ENCODE results near the gene NPEPPS.
"Not testable (repeated sequence)": the region's sequence is repeated elsewhere in the genome, so short reads cannot be mapped to it uniquely, and the experiment has no call there.

NPEPPS gene

GRCh38 chr17:47539085-47539484 lies 8.2 kb downstream of the NPEPPS start:
- H3F3A ChIP-seq (ENCODE audit: insufficient read depth); H3K9me3 ChIP-seq (ENCODE audit: insufficient read depth, low read length); H3K9me2 ChIP-seq (replicated peaks; ENCODE audit: insufficient read depth, low read length); H4K20me1 ChIP-seq (ENCODE audit: low read depth, low read length); H3K27me3 ChIP-seq (ENCODE audit: low read length); H3K9ac ChIP-seq (ENCODE audit: low read length); H3K4me2 ChIP-seq (ENCODE audit: low read depth, low read length, poor library complexity, severe bottlenecking); H3K27ac ChIP-seq (ENCODE audit: low read depth, low read length); H3K36me3 ChIP-seq (ENCODE audit: low read length); H2AFZ ChIP-seq (ENCODE audit: low read depth, low read length, severe bottlenecking); H3K4me3 ChIP-seq (ENCODE audit: insufficient read depth, low read length, poor library complexity, severe bottlenecking): not testable (repeated sequence)
- peaks cover 17% of the 10 kb centered on the region; the same call in 1 of the 2 replicates for H3K79me2 ChIP-seq (ENCODE audit: insufficient read depth, low read length)

GRCh38 chr17:47541676-47542075 lies 10.8 kb downstream of the NPEPPS start:
- H3K79me2 ChIP-seq (ENCODE audit: insufficient read depth, low read length) = peaks cover 13% of the 10 kb centered on the region; the same call in 1 of the 2 replicates
- H3K9ac ChIP-seq (ENCODE audit: low read length); H3K27ac ChIP-seq (ENCODE audit: low read depth, low read length); H3F3A ChIP-seq (ENCODE audit: insufficient read depth); H2AFZ ChIP-seq (ENCODE audit: low read depth, low read length, severe bottlenecking); H3K27me3 ChIP-seq (ENCODE audit: low read length); H4K20me1 ChIP-seq (ENCODE audit: low read depth, low read length); H3K4me2 ChIP-seq (ENCODE audit: low read depth, low read length, poor library complexity, severe bottlenecking); H3K36me3 ChIP-seq (ENCODE audit: low read length); H3K4me3 ChIP-seq (ENCODE audit: insufficient read depth, low read length, poor library complexity, severe bottlenecking); H3K9me2 ChIP-seq (replicated peaks; ENCODE audit: insufficient read depth, low read length); H3K9me3 ChIP-seq (ENCODE audit: insufficient read depth, low read length): not testable (repeated sequence)

GRCh38 chr17:47544327-47544726 lies 13.4 kb downstream of the NPEPPS start:
- not testable (repeated sequence) for H3K36me3 ChIP-seq (ENCODE audit: low read length); H3K27ac ChIP-seq (ENCODE audit: low read depth, low read length); H2AFZ ChIP-seq (ENCODE audit: low read depth, low read length, severe bottlenecking); H3K4me2 ChIP-seq (ENCODE audit: low read depth, low read length, poor library complexity, severe bottlenecking); H3K27me3 ChIP-seq (ENCODE audit: low read length); H3K4me3 ChIP-seq (ENCODE audit: insufficient read depth, low read length, poor library complexity, severe bottlenecking); H3K79me2 ChIP-seq (ENCODE audit: insufficient read depth, low read length); H3K9me3 ChIP-seq (ENCODE audit: insufficient read depth, low read length); H4K20me1 ChIP-seq (ENCODE audit: low read depth, low read length); H3F3A ChIP-seq (ENCODE audit: insufficient read depth); H3K9me2 ChIP-seq (replicated peaks; ENCODE audit: insufficient read depth, low read length); H3K9ac ChIP-seq (ENCODE audit: low read length)

GRCh38 chr17:47554733-47555132 lies 23.8 kb downstream of the NPEPPS start:
- H3K9me2 ChIP-seq (replicated peaks; ENCODE audit: insufficient read depth, low read length); H3K9me3 ChIP-seq (ENCODE audit: insufficient read depth, low read length); H3K36me3 ChIP-seq (ENCODE audit: low read length); H3K79me2 ChIP-seq (ENCODE audit: insufficient read depth, low read length); H3F3A ChIP-seq (ENCODE audit: insufficient read depth); H3K4me3 ChIP-seq (ENCODE audit: insufficient read depth, low read length, poor library complexity, severe bottlenecking); H3K4me2 ChIP-seq (ENCODE audit: low read depth, low read length, poor library complexity, severe bottlenecking); H4K20me1 ChIP-seq (ENCODE audit: low read depth, low read length); H2AFZ ChIP-seq (ENCODE audit: low read depth, low read length, severe bottlenecking); H3K9ac ChIP-seq (ENCODE audit: low read length); H3K27me3 ChIP-seq (ENCODE audit: low read length); H3K27ac ChIP-seq (ENCODE audit: low read depth, low read length): not testable (repeated sequence)

- not testable (repeated sequence) for H4K20me1 ChIP-seq (ENCODE audit: low read depth, low read length); H3K9me3 ChIP-seq (ENCODE audit: insufficient read depth, low read length); H3K36me3 ChIP-seq (ENCODE audit: low read length); H3K27ac ChIP-seq (ENCODE audit: low read depth, low read length); H3K4me3 ChIP-seq (ENCODE audit: insufficient read depth, low read length, poor library complexity, severe bottlenecking); H3K79me2 ChIP-seq (ENCODE audit: insufficient read depth, low read length); H3F3A ChIP-seq (ENCODE audit: insufficient read depth); H3K4me2 ChIP-seq (ENCODE audit: low read depth, low read length, poor library complexity, severe bottlenecking); H3K27me3 ChIP-seq (ENCODE audit: low read length); H2AFZ ChIP-seq (ENCODE audit: low read depth, low read length, severe bottlenecking); H3K9me2 ChIP-seq (replicated peaks; ENCODE audit: insufficient read depth, low read length); H3K9ac ChIP-seq (ENCODE audit: low read length)
These were observed 25.2 kb downstream of the NPEPPS start for GRCh38 chr17:47556108-47556507.

- H3K27ac ChIP-seq (ENCODE audit: low read depth, low read length); H3K9ac ChIP-seq (ENCODE audit: low read length); H3K36me3 ChIP-seq (ENCODE audit: low read length); H3F3A ChIP-seq (ENCODE audit: insufficient read depth); H3K4me2 ChIP-seq (ENCODE audit: low read depth, low read length, poor library complexity, severe bottlenecking); H3K9me3 ChIP-seq (ENCODE audit: insufficient read depth, low read length); H3K79me2 ChIP-seq (ENCODE audit: insufficient read depth, low read length); H3K27me3 ChIP-seq (ENCODE audit: low read length); H2AFZ ChIP-seq (ENCODE audit: low read depth, low read length, severe bottlenecking); H3K4me3 ChIP-seq (ENCODE audit: insufficient read depth, low read length, poor library complexity, severe bottlenecking); H3K9me2 ChIP-seq (replicated peaks; ENCODE audit: insufficient read depth, low read length); H4K20me1 ChIP-seq (ENCODE audit: low read depth, low read length): not testable (repeated sequence)
These were observed 29.7 kb downstream of the NPEPPS start for GRCh38 chr17:47560517-47561043.

- not testable (repeated sequence) for H3K9ac ChIP-seq (ENCODE audit: low read length); H4K20me1 ChIP-seq (ENCODE audit: low read depth, low read length); H2AFZ ChIP-seq (ENCODE audit: low read depth, low read length, severe bottlenecking); H3K9me3 ChIP-seq (ENCODE audit: insufficient read depth, low read length); H3K27ac ChIP-seq (ENCODE audit: low read depth, low read length); H3K4me3 ChIP-seq (ENCODE audit: insufficient read depth, low read length, poor library complexity, severe bottlenecking); H3F3A ChIP-seq (ENCODE audit: insufficient read depth); H3K36me3 ChIP-seq (ENCODE audit: low read length); H3K27me3 ChIP-seq (ENCODE audit: low read length); H3K9me2 ChIP-seq (replicated peaks; ENCODE audit: insufficient read depth, low read length); H3K79me2 ChIP-seq (ENCODE audit: insufficient read depth, low read length); H3K4me2 ChIP-seq (ENCODE audit: low read depth, low read length, poor library complexity, severe bottlenecking)
These were observed 30.9 kb downstream of the NPEPPS start for GRCh38 chr17:47561698-47562405.

- not testable (repeated sequence) for H3K4me3 ChIP-seq (ENCODE audit: insufficient read depth, low read length, poor library complexity, severe bottlenecking)
These were observed 31.4 kb downstream of the NPEPPS start for GRCh38 chr17:47562406-47562705.

More at GRCh38 chr17:47562406-47562705, 31.4 kb downstream of the NPEPPS start:
- H4K20me1 ChIP-seq (ENCODE audit: low read depth, low read length); H3K9ac ChIP-seq (ENCODE audit: low read length); H3K79me2 ChIP-seq (ENCODE audit: insufficient read depth, low read length); H3K4me2 ChIP-seq (ENCODE audit: low read depth, low read length, poor library complexity, severe bottlenecking); H3K36me3 ChIP-seq (ENCODE audit: low read length); H3K9me2 ChIP-seq (replicated peaks; ENCODE audit: insufficient read depth, low read length); H3K27ac ChIP-seq (ENCODE audit: low read depth, low read length); H2AFZ ChIP-seq (ENCODE audit: low read depth, low read length, severe bottlenecking); H3K27me3 ChIP-seq (ENCODE audit: low read length); H3F3A ChIP-seq (ENCODE audit: insufficient read depth); H3K9me3 ChIP-seq (ENCODE audit: insufficient read depth, low read length): not testable (repeated sequence)

All from SU-DHL-6 (cell line).